Keratinocyte (primary cell): Measurements from ENCODE around the gene ZSCAN25. TPM values are rescaled to one million over a fixed set of nuclear protein-coding genes. Genes with fewer than 3 reads are reported as not detected.

Experiments used
- DNase-seq: peaks from one replicate; pipeline ENCODE4 v3.0.0-alpha.2; 2011; ENCODE audit warnings: low read depth, missing footprints, low spot score
- FAIRE-seq: peaks from 2 replicates; lab custom pipeline; 2011; peaks lifted over from hg19 to GRCh38; lab: Jason Lieb, UNC
- H2AFZ ChIP-seq: 2 replicates; pipeline ENCODE4 v1.6.0; 2012; ENCODE audit warnings: low read length, control low read depth, inconsistent platforms; ENCODE audit not compliant: control insufficient read depth
- H3K27ac ChIP-seq: 2 replicates; pipeline ENCODE4 v1.5.1; 2011; ENCODE audit warnings: low read length; ENCODE audit not compliant: control insufficient read depth, insufficient read depth
- H3K27me3 ChIP-seq: 3 replicates; pipeline ENCODE4 v1.6.0; 2011; ENCODE audit warnings: low read length; ENCODE audit not compliant: control insufficient read depth, insufficient read depth; ENCODE audit errors: extremely low read depth
- H3K36me3 ChIP-seq, 2 experiments: 2 replicates in 1 of 2; 3 replicates in 1 of 2; pipeline ENCODE4 v1.5.1; 2011; ENCODE audit warnings: low read length in 2 of 2, mild to moderate bottlenecking in 1 of 2; ENCODE audit not compliant: control insufficient read depth in 2 of 2, insufficient read depth in 2 of 2; ENCODE audit errors: extremely low read depth in 1 of 2
- H3K4me1 ChIP-seq: 3 replicates; pipeline ENCODE4 v1.5.1; 2011; ENCODE audit warnings: low read length; ENCODE audit not compliant: control insufficient read depth, insufficient read depth; ENCODE audit errors: extremely low read depth
- H3K4me2 ChIP-seq: 3 replicates; pipeline ENCODE4 v1.6.0; 2011; ENCODE audit warnings: low read depth, low read length; ENCODE audit not compliant: control insufficient read depth, insufficient read depth; ENCODE audit errors: extremely low read depth
- H3K4me3 ChIP-seq, 3 experiments: fragments of 200-600 bp in 1 of 3; sonication (generic) in 1 of 3; 2 replicates in 2 of 3; 3 replicates in 1 of 3; pipeline ENCODE4 v1.5.1; 2011 to 2016; ENCODE audit warnings: low read length in 3 of 3, mild to moderate bottlenecking in 3 of 3, control low read depth in 2 of 3, inconsistent platforms in 1 of 3, low read depth in 1 of 3, mixed read lengths in 1 of 3, mixed run types in 1 of 3, moderate library complexity in 1 of 3; ENCODE audit not compliant: control insufficient read depth in 2 of 3, insufficient read depth in 2 of 3; ENCODE audit errors: extremely low read depth in 1 of 3
- H3K79me2 ChIP-seq: 2 replicates; pipeline ENCODE4 v1.6.0; 2012; ENCODE audit warnings: low read length; ENCODE audit not compliant: control insufficient read depth, insufficient read depth
- H3K9ac ChIP-seq: 3 replicates; pipeline ENCODE4 v1.6.0; 2011; ENCODE audit warnings: low read length; ENCODE audit not compliant: control insufficient read depth, insufficient read depth; ENCODE audit errors: extremely low read depth
- H3K9me1 ChIP-seq: 3 replicates; pipeline ENCODE4 v1.6.0; 2011; ENCODE audit warnings: low read length; ENCODE audit not compliant: control insufficient read depth, insufficient read depth; ENCODE audit errors: extremely low read depth
- H3K9me3 ChIP-seq: 2 replicates; pipeline ENCODE4 v1.5.1; 2012; ENCODE audit warnings: low read depth, low read length; ENCODE audit not compliant: control insufficient read depth
- H4K20me1 ChIP-seq: 3 replicates; pipeline ENCODE4 v1.6.0; 2011; ENCODE audit warnings: low read length; ENCODE audit not compliant: control insufficient read depth, insufficient read depth; ENCODE audit errors: extremely low read depth
- CTCF ChIP-seq, 3 experiments: IDR thresholded peaks in 1 of 3; conservative IDR thresholded peaks in 1 of 3; optimal IDR thresholded peaks in 1 of 3; 2 replicates in 2 of 3; 3 replicates in 1 of 3; pipeline versions ENCODE3 to v1.5.1; 2011; ENCODE audit warnings: low read length in 3 of 3, mild to moderate bottlenecking in 3 of 3, moderate library complexity in 2 of 3, control low read depth in 1 of 3, inconsistent platforms in 1 of 3; ENCODE audit not compliant: insufficient read depth in 2 of 3; ENCODE audit errors: extremely low read depth in 1 of 3
- EZH2 ChIP-seq: IDR thresholded peaks from one replicate; pipeline ENCODE4 v1.6.1; 2012; ENCODE audit warnings: inconsistent platforms, mild to moderate bottlenecking, low read length, moderate library complexity
- dilution Hi-C: fragments of 300-500 bp; cut with MboI; formaldehyde crosslinking; loops from one replicate; pipeline ENCODE4 v1.7.0; 2020; ENCODE audit warnings: low sequenced_read_pairs; ENCODE audit not compliant: extremely low pct_ligation_motif_present
- polyA plus RNA-seq, 5 experiments: library from polyadenylated mRNA; depleted of rRNA in 3 of 5; stranded (reverse) in 3 of 5; stranded (forward) in 1 of 5; unstranded in 1 of 5; fragments of >200 nt; gene quantifications; 1 replicate in 1 of 5; 2 replicates in 3 of 5; 3 replicates in 1 of 5; pipeline versions ENCODE4 v1.2.1 to v1.2.3, GENCODE V29; 2011 to 2012; ENCODE audit warnings: missing spikeins in 2 of 5, low read depth in 1 of 5, low replicate concordance in 1 of 5

The ZSCAN25 gene
- polyA plus RNA-seq, 1 donor (not counting 4 experiments of a cell fraction or from before 2014, with no cell fraction given) = 13.1 TPM

DNA sequence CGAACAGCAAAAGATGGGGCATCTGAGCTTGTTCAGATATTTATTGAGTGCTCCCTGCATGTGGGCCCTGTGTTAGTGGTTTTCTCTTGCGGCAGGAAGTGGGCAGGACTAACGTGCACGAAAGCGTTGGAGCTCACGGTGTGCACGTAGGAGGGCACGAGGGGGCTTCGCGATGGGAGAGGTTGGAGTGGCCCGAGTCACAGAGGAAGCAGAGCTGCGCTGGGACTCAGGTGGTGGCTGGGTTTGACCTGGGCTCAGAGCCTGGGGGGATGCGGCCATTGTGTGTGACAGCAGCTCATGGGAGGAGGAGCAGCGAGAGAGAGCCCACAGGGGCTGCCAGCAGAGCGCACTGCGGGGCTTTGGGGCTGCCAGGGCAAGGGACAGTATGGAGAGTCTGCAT is 7.7 kb downstream of the ZSCAN25 start:
- Histone ChIP-seq H3K4me2 (no peak overlapping the region), H4K20me1 (no peaks in the 10 kb centered on the region), H3K4me1 (peaks cover 28% of the 10 kb centered on the region), H3K27ac (no peak overlapping the region), H3K9me3 (no peaks in the 10 kb centered on the region), H3K79me2 (peaks cover 56% of the 10 kb centered on the region), H3K9ac (no peak overlapping the region), H3K27me3 (no peaks in the 10 kb centered on the region), H3K9me1 (peaks cover 2% of the 10 kb centered on the region), H3K4me3 (no peak overlapping the region), H3K36me3 (peaks cover 62 to 79% of the 10 kb centered on the region in 2 experiments), H2AFZ (no peak overlapping the region)
- TF ChIP-seq CTCF (optimal IDR thresholded peaks at IDR 0.05 in 1 of 3, IDR thresholded peaks at IDR 0.05 in 1 of 3, conservative IDR thresholded peaks at IDR 0.05 in 1 of 3; ENCODE audit: extremely low read depth in 1 of 3, insufficient read depth in 2 of 3, low read length in 3 of 3) (no peak), EZH2 (no peak)
- dilution Hi-C loops = no loop called here
- no peak for FAIRE-seq
- DNase-seq = no peak

GRCh38 chr7:99625321-99625720 is 8.6 kb downstream of the ZSCAN25 start:
- Histone ChIP-seq H3K27ac (no peak overlapping the region), H3K9ac (no peak overlapping the region), H4K20me1 (no peaks in the 10 kb centered on the region), H3K9me1 (peaks cover 2% of the 10 kb centered on the region), H3K79me2 (peaks cover 54% of the 10 kb centered on the region), H3K4me1 (peaks cover 22% of the 10 kb centered on the region), H3K36me3 (peaks cover 64 to 79% of the 10 kb centered on the region in 2 experiments), H2AFZ (no peak overlapping the region), H3K9me3 (no peaks in the 10 kb centered on the region), H3K4me2 (no peak overlapping the region), H3K27me3 (no peaks in the 10 kb centered on the region), H3K4me3 (no peak overlapping the region)
- no peak for TF ChIP-seq CTCF (optimal IDR thresholded peaks at IDR 0.05 in 1 of 3, IDR thresholded peaks at IDR 0.05 in 1 of 3, conservative IDR thresholded peaks at IDR 0.05 in 1 of 3; ENCODE audit: extremely low read depth in 1 of 3, insufficient read depth in 2 of 3, low read length in 3 of 3)
- no peak for TF ChIP-seq EZH2
- DNase-seq (no peak), FAIRE-seq (no peak)
- dilution Hi-C loops = no loop called here
